Activated CD4-positive, alpha-beta T cell treated with anti-CD3 and anti-CD28 coated beads, Interleukin-2, amount 10 ng/mL, durations not matched to agents 24 days and 14 days (primary cell): ENCODE data around the gene USF3. TPM values are rescaled to one million over a fixed set of nuclear protein-coding genes. Genes with fewer than 3 reads are reported as not detected.

ENCODE experiments used
- DNase-seq: peaks from one replicate; pipeline ENCODE4 v3.0.0; 2022
- H3K27ac Mint-ChIP-seq: one replicate; pipeline ENCODE4 v1.8.0; 2022; ENCODE audit warnings: mild to moderate bottlenecking, mixed read lengths
- H3K27me3 Mint-ChIP-seq: one replicate; pipeline ENCODE4 v1.8.0; 2022; ENCODE audit warnings: mixed read lengths
- H3K36me3 Mint-ChIP-seq: one replicate; pipeline ENCODE4 v1.8.0; 2022; ENCODE audit warnings: low read depth, mild to moderate bottlenecking, mixed read lengths
- H3K4me1 Mint-ChIP-seq: one replicate; pipeline ENCODE4 v1.8.0; 2021; ENCODE audit warnings: mixed read lengths
- H3K4me3 Mint-ChIP-seq: one replicate; pipeline ENCODE4 v1.8.0; 2022; ENCODE audit warnings: mild to moderate bottlenecking, moderate library complexity, mixed read lengths
- H3K9me3 Mint-ChIP-seq: one replicate; pipeline ENCODE4 v1.8.0; 2021; ENCODE audit warnings: mixed read lengths
- intact Hi-C: fragments of 100-400 bp; cut with micrococcal nuclease; formaldehyde crosslinking; loops from one replicate; pipeline ENCODE4 v1.15.1; 2023
- total RNA-seq: library from RNA; stranded (reverse); gene quantifications from 2 replicates; pipeline ENCODE4 v1.2.3, GENCODE V29; 2022

Gene USF3
- total RNA-seq, 1 donor from 2014 or later = 14.2 TPM

DNA sequence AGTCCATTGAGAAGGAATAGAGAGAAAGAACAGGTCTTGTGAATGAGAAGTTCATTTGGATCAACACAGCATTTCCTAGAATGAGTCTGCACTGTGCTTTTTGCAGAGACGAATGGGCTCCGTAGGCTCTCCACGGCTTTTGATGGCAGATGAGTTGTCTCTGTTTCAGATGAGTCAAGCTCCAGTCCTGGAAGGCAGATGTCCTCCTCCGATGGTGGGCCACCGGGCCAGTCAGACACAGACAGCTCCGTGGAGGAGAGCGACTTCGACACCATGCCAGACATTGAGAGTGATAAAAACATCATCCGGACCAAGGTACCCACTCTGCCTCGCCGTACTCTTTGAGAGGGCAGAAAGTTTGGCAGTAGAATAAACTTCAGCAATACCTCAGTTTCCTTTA, 93.6 kb downstream of the USF3 start:
- Mint-ChIP-seq H3K4me3 (no peak overlapping the region), H3K4me1 (peaks cover 15% of the 10 kb centered on the region), H3K36me3 (peaks cover 25% of the 10 kb centered on the region), H3K9me3 (no peaks in the 10 kb centered on the region), H3K27ac (no peak overlapping the region), H3K27me3 (no peaks in the 10 kb centered on the region)
- DNase-seq = no peak
- intact Hi-C loops = no loop called here

DNA sequence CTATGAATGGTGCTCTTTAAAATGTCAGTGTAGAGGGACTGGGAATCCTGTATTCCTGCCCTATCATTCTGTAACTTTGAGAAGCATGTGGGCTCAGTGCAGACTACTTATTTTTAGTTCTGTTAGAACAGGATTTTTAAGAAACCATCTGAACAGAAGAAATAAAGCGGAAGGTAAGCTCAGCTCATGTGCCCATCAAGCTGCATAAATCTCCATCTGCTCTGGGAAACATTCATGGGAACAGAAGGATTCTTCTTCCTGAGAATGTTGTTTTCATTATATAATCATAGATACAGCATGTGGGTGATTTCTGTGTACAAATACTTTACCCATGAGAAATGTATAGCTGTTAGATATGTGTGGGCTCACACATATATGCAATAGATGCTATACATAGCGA, 94.2 kb downstream of the USF3 start:
- intact Hi-C loops = no loop called here
- Mint-ChIP-seq H3K27me3 (no peaks in the 10 kb centered on the region), H3K9me3 (no peaks in the 10 kb centered on the region), H3K27ac (no peak overlapping the region), H3K36me3 (peaks cover 23% of the 10 kb centered on the region), H3K4me1 (peaks cover 10% of the 10 kb centered on the region), H3K4me3 (no peak overlapping the region)
- no peak for DNase-seq

DNA sequence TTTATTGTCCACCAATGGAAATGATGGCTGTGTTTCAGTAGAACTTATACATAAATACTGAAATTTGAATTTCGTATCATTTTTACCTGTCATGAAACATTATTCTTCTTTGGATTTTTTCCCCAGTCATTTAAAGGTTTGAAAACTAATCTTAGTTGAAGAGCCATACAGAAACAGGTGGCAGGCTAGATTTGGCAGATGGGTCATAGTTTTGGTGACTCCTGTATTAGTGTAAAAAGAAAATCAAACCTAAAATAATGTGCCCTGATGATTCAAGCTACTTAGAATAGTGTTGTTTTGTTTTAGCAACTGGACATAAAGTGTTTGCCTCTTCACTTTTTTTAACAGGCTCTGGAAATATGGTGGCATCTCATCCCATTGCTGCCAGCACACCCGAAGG, 95.2 kb downstream of the USF3 start:
- Mint-ChIP-seq H3K4me1 (peaks cover under 1% of the 10 kb centered on the region), H3K27me3 (no peaks in the 10 kb centered on the region), H3K27ac (no peak overlapping the region), H3K36me3 (peaks cover 23% of the 10 kb centered on the region), H3K9me3 (no peaks in the 10 kb centered on the region), H3K4me3 (no peak overlapping the region)
- DNase-seq = no peak
- intact Hi-C loops = no loop called here

DNA sequence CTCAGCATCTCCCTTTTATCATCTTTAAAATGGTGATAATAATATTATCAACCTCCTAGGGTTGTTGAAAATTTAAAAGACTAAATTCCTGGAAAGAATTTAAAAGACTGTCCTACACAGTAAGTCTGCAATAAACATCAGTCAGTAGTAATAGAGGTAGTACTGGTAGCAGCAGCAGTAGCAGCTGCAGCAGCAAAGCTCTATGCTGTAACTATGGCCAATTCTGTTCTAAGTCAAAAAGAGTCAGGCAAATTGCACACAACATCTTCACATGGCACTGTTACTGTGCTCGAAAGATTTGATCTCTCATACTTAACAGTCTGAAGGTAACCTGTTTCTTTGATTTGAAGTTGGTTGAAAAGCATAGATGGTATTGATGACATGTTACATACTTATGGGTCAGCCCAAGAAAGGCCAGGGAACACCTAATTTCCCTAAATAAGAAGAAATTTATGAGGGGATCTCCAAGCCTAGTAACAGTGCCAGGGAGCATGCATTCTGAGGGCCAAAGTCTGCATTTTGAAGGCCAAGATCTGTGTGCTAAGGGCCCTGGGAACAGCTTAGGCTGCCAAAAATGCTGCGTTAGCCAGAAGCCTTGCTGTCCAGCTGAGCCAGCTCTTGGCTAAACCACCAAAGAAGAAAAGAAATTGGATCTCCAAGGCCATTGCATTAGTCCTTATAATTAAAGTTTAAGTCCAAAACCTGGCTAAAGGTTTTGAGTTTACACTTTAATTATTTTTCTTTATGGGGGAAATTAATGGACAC, 95.8 kb downstream of the USF3 start:
- Mint-ChIP-seq H3K4me3 (no peak overlapping the region), H3K4me1 (peaks cover 3% of the 10 kb centered on the region), H3K27ac (no peak overlapping the region), H3K27me3 (no peaks in the 10 kb centered on the region), H3K9me3 (no peaks in the 10 kb centered on the region), H3K36me3 (peaks cover 24% of the 10 kb centered on the region)
- DNase-seq = no peak
- intact Hi-C loops = no loop called here

Other genes with a start within 250 kb of the USF3 start
- gene SPICE1, start 181.5 kb downstream of the USF3 start, total RNA-seq = 21.2 and 23.6 TPM in 2 replicates
- 8.5 and 11.5 TPM in 2 replicates for gene SIDT1, start 164.1 kb downstream of the USF3 start, total RNA-seq
- gene NAA50, start 49.6 kb upstream of the USF3 start, total RNA-seq = 152 and 153 TPM in 2 replicates
- gene ATP6V1A, start 50.4 kb upstream of the USF3 start, total RNA-seq = 38.1 and 38.5 TPM in 2 replicates
- not detected in 2 replicates for gene GRAMD1C, start 142.1 kb upstream of the USF3 start, total RNA-seq